GM10847 (cell line): ENCODE data around the gene MAGEE1.

Experiments used
- POLR2A ChIP-seq: IDR thresholded peaks from 2 replicates; pipeline ENCODE4 v1.6.1; 2011; ENCODE audit not compliant: insufficient read length; ENCODE audit errors: extremely low read depth

Gene MAGEE1, protein sequence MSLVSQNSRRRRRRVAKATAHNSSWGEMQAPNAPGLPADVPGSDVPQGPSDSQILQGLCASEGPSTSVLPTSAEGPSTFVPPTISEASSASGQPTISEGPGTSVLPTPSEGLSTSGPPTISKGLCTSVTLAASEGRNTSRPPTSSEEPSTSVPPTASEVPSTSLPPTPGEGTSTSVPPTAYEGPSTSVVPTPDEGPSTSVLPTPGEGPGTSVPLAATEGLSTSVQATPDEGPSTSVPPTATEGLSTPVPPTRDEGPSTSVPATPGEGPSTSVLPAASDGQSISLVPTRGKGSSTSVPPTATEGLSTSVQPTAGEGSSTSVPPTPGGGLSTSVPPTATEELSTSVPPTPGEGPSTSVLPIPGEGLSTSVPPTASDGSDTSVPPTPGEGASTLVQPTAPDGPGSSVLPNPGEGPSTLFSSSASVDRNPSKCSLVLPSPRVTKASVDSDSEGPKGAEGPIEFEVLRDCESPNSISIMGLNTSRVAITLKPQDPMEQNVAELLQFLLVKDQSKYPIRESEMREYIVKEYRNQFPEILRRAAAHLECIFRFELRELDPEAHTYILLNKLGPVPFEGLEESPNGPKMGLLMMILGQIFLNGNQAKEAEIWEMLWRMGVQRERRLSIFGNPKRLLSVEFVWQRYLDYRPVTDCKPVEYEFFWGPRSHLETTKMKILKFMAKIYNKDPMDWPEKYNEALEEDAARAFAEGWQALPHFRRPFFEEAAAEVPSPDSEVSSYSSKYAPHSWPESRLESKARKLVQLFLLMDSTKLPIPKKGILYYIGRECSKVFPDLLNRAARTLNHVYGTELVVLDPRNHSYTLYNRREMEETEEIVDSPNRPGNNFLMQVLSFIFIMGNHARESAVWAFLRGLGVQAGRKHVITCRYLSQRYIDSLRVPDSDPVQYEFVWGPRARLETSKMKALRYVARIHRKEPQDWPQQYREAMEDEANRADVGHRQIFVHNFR

GRCh38 chrX:76427560-76428242 lies at the start of gene MAGEE1:
Gene MAGEE1, plus strand, starts transcription at chrX:76427710. Its CDS starts 221 bp downstream, at chrX:76427931.
- TF ChIP-seq POLR2A = no peak

DNA sequence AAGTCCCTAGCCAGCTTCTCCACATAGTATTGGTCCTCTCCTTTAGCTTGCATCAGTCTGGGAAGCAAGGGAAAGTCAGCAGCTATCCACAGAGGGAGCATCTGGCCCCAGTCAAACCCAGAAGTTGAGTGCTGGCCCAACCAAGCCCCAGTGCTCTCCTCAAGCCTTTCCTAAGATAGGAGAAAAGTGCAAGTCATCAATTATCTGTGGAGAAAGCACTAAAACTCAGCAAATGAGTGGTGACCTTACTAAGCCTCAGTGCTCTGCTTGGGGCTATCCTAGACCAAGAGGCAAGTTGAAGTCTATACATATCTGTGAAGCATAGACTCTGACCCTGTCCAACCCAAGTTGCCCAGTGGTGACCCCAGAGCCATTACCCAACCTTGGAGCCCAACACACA lies 28.5 kb upstream of the MAGEE1 start:
- no peak for TF ChIP-seq POLR2A

GRCh38 chrX:76407795-76408194 lies 19.7 kb upstream of the MAGEE1 start:
- TF ChIP-seq POLR2A = no peak

- TF ChIP-seq POLR2A = no peak
Observed at GRCh38 chrX:76420237-76420636, 7.3 kb upstream of the MAGEE1 start.

- no peak for TF ChIP-seq POLR2A
Observed at GRCh38 chrX:76428243-76429130, 977 bp downstream of the MAGEE1 start.

DNA sequence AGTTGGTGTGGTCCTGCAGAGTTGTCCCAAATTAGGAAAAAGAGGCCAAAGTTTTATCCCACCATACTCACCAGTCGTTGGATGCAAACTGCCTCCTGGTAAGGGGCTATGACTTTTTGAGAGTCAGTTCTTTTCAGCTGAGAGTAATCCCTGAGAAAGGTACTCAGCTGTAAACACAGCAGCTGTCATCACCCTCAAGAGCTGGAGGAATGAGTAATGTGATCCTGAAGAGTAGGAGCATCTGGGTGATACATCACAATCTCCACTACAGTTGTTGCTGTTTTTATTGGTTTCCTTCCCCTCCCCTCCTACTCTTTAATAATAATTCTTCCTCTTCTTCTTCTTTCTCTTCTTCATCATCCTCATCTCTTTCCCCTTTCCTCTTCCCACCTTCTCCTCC lies 5.7 kb downstream of the MAGEE1 start:
- TF ChIP-seq POLR2A = no peak

- no peak for TF ChIP-seq POLR2A
Observed at GRCh38 chrX:76434103-76434741, 6.7 kb downstream of the MAGEE1 start.

DNA sequence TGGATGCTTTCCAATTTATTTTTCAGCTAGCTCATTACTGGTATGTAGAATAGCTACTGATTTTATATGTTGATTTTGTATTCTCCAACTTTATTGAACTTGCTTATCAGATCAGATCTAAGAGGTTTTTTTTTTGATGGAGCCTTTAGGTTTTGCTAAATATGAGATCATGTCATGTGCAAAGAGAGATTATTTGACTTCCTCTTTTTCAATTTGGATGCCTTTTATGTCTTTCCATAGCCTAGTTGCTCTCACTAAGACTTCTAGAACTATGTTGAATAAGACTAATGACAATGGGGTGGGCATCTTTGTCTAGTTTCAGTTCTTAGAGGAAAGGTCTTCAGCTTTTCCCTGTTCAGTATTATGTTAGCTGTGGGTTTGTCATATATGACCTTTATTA lies 11.7 kb downstream of the MAGEE1 start:
- no peak for TF ChIP-seq POLR2A

GRCh38 chrX:76453737-76454406 lies 26.4 kb downstream of the MAGEE1 start:
- no peak for TF ChIP-seq POLR2A

GRCh38 chrX:76454456-76454927 lies 27.0 kb downstream of the MAGEE1 start:
- no peak for TF ChIP-seq POLR2A

- no peak for TF ChIP-seq POLR2A
Observed at GRCh38 chrX:76477353-76477752, 49.8 kb downstream of the MAGEE1 start.
